Measurements from ENCODE around the gene ACTL6A.
A peak's percentile ranks its signal among the peaks of the same experiment; 100 is the strongest.

Gene ACTL6A

GRCh38 chr3:179591313-179591712 is 28.6 kb downstream of the ACTL6A start:
- no peak for DNase-seq

GRCh38 chr3:179599531-179599930 is 36.8 kb downstream of the ACTL6A start:
- DNase-seq: no peak

- DNase-seq: no peak
Observed at GRCh38 chr3:179603321-179603720, 40.6 kb downstream of the ACTL6A start.

DNA sequence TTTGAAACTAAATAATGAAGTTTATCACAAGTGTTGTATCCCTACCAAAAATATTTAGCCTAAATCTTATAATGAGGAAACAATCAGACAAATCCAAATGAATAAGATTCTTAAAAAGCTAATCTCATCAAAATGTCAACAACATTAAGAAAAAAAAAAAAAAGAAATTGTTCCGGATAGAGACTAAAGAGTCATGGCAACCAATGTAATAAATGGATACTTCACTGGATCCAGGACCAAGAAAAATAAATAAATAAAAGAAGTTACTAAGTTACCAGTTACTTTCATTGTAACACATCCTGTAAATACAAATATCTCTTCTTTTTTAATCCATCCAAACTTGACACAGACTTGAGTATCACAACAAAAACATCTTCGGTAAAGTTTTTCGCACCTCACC is 41.1 kb downstream of the ACTL6A start:
- DNase-seq: no peak

- DNase-seq: peak; percentile 83
Observed at GRCh38 chr3:179604321-179605078, 41.8 kb downstream of the ACTL6A start, which contains the start of the genes MRPL47 and NDUFB5. MRPL47 (minus strand) TSS chr3:179604638; CDS start chr3:179604624, 14 bp downstream. NDUFB5 (plus strand) TSS chr3:179604794; CDS start chr3:179604816, 22 bp downstream.

DNA sequence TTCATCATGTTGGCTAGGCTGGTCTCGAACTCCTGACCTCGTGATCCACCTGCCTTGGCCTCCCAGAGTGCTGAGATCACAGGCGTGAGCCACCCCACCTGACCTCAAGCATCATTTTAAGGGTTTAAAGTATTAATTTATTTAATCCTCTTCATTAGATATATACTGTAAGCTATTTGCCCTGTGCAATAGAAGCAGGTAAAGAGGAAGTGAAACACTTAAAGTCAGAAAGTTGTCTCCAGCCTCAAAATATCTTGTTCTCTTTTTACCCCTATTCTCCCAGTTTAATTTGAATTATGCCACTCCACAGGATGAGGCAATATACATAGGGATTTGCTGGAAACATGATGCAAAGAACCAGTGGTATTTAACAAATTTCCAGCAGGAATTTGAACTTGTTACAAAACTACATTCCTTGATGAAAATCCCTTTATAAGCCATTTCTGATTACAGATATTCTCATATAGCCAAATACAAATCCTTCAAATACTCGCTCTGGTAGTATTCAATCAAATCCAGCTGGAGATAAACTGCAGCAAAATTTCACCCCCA is 43.9 kb downstream of the ACTL6A start:
- DNase-seq: no peak

DNA sequence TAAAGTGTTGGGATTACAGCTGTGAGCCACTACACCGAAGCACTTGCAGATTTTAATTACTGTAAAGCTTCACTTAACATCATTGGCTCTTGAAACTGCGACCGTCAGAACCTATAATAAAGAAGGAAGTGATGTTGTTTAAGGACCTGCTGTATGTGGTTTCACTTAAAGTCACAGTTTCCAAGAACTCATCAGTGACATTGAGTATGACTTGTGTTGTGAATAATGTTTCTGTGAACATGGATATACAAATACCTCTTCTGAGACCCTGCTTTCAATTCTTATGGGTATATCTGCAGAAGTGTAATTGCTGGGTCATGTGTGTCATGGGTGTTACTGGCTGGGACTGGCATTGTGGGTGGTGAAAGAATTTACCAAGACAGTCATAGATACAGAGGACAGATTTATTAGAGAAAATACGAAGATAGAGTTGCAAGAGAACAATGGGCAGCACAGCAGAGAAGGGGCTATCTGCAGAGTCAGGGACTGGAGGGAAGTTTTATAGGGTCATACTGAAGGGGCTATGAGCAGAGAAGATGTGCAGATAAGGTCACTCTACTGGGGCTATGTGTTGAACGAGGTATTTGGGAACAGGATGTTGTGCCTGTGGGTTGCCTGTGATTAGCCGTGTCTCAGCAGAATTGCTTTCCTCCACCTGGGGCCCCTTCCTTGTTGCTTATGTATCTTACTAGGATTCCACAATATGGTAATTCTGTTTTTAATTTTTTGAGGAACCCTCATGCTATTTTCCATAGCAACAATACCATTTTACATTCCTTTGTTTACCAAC is 46.4 kb downstream of the ACTL6A start:
- no peak for DNase-seq

DNA sequence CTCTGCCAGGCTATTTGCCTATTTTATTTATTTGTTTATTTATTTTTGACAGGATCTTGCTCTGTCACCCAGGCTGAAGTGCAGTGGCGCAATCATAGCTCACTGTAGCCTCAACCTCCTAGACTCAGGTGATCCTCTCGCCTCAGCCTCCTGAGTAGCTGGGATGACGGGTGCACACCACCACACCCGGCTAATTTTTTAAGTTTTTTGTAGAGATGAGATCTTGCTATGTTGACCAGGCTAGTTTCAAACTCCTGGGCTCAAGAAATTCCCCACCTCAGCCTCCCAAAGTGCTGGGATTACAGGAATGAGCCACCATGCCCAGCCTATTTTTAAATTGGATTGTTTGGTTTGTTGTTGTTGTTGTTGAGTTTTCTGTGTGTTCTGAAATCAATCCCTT is 47.3 kb downstream of the ACTL6A start:
- no peak for DNase-seq

DNA sequence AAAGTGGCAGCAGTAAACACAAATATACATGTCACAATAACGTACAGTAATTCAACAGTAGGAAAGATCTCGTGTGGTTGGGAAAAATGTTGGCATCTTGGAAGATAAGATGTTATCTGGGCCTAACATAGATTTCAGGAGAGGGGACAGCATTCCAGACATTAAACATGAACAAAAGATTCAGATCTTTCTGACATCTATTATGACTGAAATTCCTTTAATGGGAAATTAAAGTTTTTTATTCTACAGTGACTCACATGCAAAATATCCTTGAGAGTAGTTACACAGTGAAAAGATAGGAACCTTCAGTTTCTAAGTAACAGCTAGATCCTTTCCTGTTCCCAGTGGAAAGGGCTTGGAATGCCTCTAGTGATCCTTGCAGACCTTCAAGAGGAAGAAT is 51.1 kb downstream of the ACTL6A start:
- no peak for DNase-seq

DNA sequence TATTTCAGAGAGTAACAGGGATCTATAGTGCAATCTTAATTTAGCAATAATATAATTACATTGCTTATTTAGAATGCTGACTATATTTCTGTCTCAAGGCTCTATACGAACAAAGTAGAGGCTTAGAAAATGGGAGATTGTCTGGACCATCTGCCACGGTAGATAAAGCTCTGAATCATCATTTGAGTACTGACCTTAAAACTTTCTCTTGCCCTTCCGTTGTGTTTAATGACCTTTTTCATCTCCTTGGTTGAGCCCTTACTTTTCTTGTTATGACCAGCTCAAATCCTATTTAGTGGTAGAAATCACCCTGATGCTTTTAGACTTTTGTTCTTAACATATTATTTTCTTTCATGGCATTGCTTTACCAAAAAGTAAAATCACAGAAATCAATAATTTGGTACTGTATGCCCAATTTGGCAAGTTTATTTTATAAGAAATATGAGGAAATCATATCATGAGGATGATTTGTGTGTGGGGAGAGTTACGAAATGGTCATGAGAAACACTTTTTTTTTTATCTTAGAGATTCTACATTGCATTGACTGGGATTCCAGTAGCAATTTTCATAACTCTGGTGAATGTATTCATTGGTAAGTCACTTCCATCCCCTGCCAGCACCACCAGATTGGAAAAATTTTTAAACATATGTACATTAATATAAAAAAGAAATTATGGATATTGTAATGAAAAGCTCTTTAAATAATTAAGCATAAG is 52.9 kb downstream of the ACTL6A start:
- DNase-seq: no peak

GRCh38 chr3:179622023-179622422 is 59.3 kb downstream of the ACTL6A start:
- no peak for DNase-seq

DNA sequence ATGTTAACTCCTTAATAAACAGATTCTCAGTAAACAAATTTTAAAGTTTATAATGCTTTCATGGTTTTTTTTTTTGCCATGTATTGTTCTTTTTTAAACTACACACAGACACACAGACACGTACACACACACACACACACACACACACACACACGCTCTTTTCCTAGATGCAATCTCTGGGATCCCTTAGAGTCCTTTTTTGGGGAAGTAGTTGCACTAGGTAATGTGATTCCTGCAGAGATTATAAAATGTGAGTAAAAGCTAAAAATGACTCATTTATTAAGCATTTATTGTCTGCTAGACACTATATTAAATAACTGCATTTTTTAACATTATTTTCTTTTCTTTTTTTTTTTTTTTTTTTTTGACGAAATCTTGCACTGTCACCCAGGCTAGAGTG is 61.7 kb downstream of the ACTL6A start:
- no peak for DNase-seq

- no peak for DNase-seq
Observed at GRCh38 chr3:179630753-179631451, 68.2 kb downstream of the ACTL6A start.

Measured in NK-92 treated with Interleukin-12 subunit alpha and Interleukin-12 subunit beta, amount 100 ng/mL, for 24 hours (cell line).